GM12878 (cell line): ENCODE data around the gene MAPK1. TPM values are rescaled to one million over a fixed set of nuclear protein-coding genes. Genes with fewer than 3 reads are reported as not detected.

ENCODE experiments used
- BACH1 ChIP-seq: fragments of 450-650 bp; IDR thresholded peaks from 2 replicates; pipeline ENCODE4 v1.6.1; 2017; ENCODE audit warnings: mild to moderate bottlenecking, borderline replicate concordance
- CEBPZ ChIP-seq: fragments of 150-350 bp; IDR thresholded peaks from 2 replicates; pipeline ENCODE4 v1.6.1; 2016; ENCODE audit warnings: low read depth, low read length
- CTCF ChIP-seq, 3 experiments: IDR thresholded peaks in 2 of 3; conservative IDR thresholded peaks in 1 of 3; 2 replicates each; pipeline ENCODE4 v1.5.1; 2011; ENCODE audit warnings: low read depth in 3 of 3, low read length in 3 of 3, mild to moderate bottlenecking in 3 of 3, control low read depth in 2 of 3, moderate library complexity in 2 of 3, inconsistent platforms in 1 of 3, mixed read lengths in 1 of 3; ENCODE audit not compliant: control insufficient read depth in 2 of 3, insufficient read depth in 1 of 3; ENCODE audit errors: extremely low read depth in 1 of 3
- EZH2 ChIP-seq: IDR thresholded peaks from 2 replicates; pipeline ENCODE4 v1.6.1; 2012; ENCODE audit warnings: low read depth, mild to moderate bottlenecking, control low read depth, inconsistent platforms, low read length, borderline replicate concordance; ENCODE audit not compliant: control insufficient read depth
- HSF1 ChIP-seq: fragments of 150-350 bp; IDR thresholded peaks from 2 replicates; pipeline ENCODE4 v1.6.1; 2014; ENCODE audit warnings: mild to moderate bottlenecking, low read depth, low read length
- MEF2A ChIP-seq: IDR thresholded peaks from 2 replicates; pipeline ENCODE4 v1.6.1; 2011; ENCODE audit warnings: low read depth, mild to moderate bottlenecking, low read length, moderate library complexity; ENCODE audit not compliant: insufficient read depth
- NFXL1 ChIP-seq: fragments of 450-650 bp; IDR thresholded peaks from 2 replicates; pipeline ENCODE4 v1.6.1; 2017; ENCODE audit warnings: antibody characterized with exemption, mild to moderate bottlenecking, borderline replicate concordance
- NRF1 ChIP-seq: conservative IDR thresholded peaks from 2 replicates; pipeline ENCODE4 v1.6.1; 2011; ENCODE audit warnings: mild to moderate bottlenecking, low read depth, low read length, improper control_type of control experiment
- PAX8 ChIP-seq: fragments of 450-650 bp; IDR thresholded peaks from 2 replicates; pipeline ENCODE4 v1.6.1; 2017; ENCODE audit warnings: mild to moderate bottlenecking, moderate library complexity
- POLR2AphosphoS5 ChIP-seq: IDR thresholded peaks from 2 replicates; pipeline ENCODE4 v1.6.1; 2011; ENCODE audit warnings: mild to moderate bottlenecking, low read length, inconsistent platforms
- RB1 ChIP-seq: fragments of 450-650 bp; formaldehyde crosslinking; IDR thresholded peaks from 2 replicates; pipeline ENCODE4 v1.6.1; 2017; ENCODE audit warnings: mild to moderate bottlenecking, borderline replicate concordance
- RBBP5 ChIP-seq: fragments of 200-600 bp; sonication (generic); conservative IDR thresholded peaks from 2 replicates; pipeline ENCODE4 v1.6.1; 2016
- SMAD1 ChIP-seq: fragments of 450-650 bp; IDR thresholded peaks from 2 replicates; pipeline ENCODE4 v1.6.1; 2018; ENCODE audit warnings: mild to moderate bottlenecking, low read depth; ENCODE audit not compliant: partially characterized antibody
- TBL1XR1 ChIP-seq: IDR thresholded peaks from 2 replicates; pipeline ENCODE4 v1.6.1; 2012; ENCODE audit warnings: low read depth, low read length, improper control_type of control experiment
- TCF7 ChIP-seq: IDR thresholded peaks from 2 replicates; pipeline ENCODE4 v1.6.1; 2014; ENCODE audit warnings: antibody characterized with exemption, borderline replicate concordance
- ZNF274 ChIP-seq: IDR thresholded peaks from one replicate; pipeline ENCODE4 v1.8.0; 2011; ENCODE audit not compliant: insufficient read length, insufficient read depth
- polyA plus RNA-seq, 11 experiments: library from polyadenylated mRNA; depleted of rRNA in 4 of 11; unstranded in 6 of 11; stranded (reverse) in 5 of 11; fragments of >200 nt; fragmentation: Nextera tagmentation in 4 of 11; fragmentation: Illumina TruSeq in 1 of 11; extraction: Ambion mirVana in 4 of 11; extraction: Trizol in 1 of 11; gene quantifications; 1 replicate in 1 of 11; 2 replicates in 10 of 11; pipeline versions ENCODE4 v1.2.1 to v1.2.3, GENCODE V29; 2011 to 2016; ENCODE audit warnings: inconsistent platforms in 2 of 11, missing spikeins in 2 of 11, low read depth in 1 of 11
- total RNA-seq, 4 experiments: library from RNA; depleted of rRNA in 3 of 4; stranded (reverse); fragments of >200 nt in 3 of 4; fragmentation: Illumina TruSeq in 1 of 4; extraction: Trizol in 1 of 4; gene quantifications; 2 replicates each; pipeline versions ENCODE4 v1.2.1 to v1.2.3, GENCODE V29; 2013 to 2021
- TF ChIP-seq, protein P1 (sequence below): IDR thresholded peaks from 2 replicates; pipeline ENCODE4 v1.6.1; 2012; ENCODE audit warnings: low read length, inconsistent platforms
- TF ChIP-seq, protein P2 (sequence below): fragments of 450-650 bp; IDR thresholded peaks from 2 replicates; pipeline ENCODE4 v1.6.1; 2017; ENCODE audit warnings: antibody characterized with exemption, mild to moderate bottlenecking, moderate library complexity

MAPK1 gene
- total and polyA plus RNA-seq, 10 of the 15 experiments (the other 5 are each of a cell fraction or from before 2014, with no cell fraction given) = 7.0 to 123 (median 58.4) TPM

DNA sequence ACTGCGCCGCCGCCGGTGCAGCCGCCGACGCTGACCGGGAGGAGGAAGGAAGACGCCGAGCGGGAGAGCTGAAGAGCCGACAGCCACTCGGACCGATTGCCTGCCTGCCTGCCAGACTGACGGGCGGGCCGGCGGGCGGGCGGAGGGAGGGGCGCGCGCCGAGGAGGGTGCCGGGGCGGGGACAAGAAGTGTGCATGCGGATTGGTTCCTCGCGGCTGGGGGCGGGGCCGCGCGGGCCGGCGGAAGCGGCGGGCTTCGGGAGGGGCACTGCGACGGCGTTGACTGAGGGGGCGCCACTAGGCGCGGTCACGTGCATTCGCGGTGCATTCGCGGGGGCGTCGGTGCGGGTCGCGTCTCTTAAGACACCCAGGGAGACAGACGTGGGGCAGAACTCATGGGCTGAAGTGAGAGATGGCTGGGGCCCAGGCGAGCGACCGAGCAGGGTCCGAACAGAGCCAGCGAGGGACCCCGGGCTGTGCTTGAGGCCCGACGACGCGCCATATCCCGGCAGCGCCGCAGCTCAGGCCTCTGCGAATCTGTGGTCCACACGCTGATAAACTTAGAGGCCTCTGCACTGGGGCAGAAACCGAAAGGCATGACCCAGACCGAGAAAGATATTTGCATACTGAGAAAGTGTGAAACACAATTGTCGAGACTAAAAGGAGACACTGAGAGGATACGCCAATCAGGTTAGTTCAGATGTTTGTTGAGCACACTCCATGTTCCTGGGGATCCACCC lies at the start of gene MAPK1 (continued):
- TF ChIP-seq CTCF (IDR thresholded peaks at IDR 0.05 in 2 of 3, conservative IDR thresholded peaks at IDR 0.05 in 1 of 3; ENCODE audit: control insufficient read depth in 2 of 3, extremely low read depth in 1 of 3, insufficient read depth in 1 of 3, low read depth in 3 of 3, low read length in 3 of 3) (peak in 2 of 3 experiments; percentile 16 to 20; a peak in 4 of 6 replicates), RBBP5 (peak; percentile 81; the same call in 1 of the 2 replicates), BACH1 (peak; percentile 67), CEBPZ (no peak), NRF1 (no peak), NFXL1 (no peak), HSF1 (no peak), SMAD1 (no peak), EZH2 (no peak), ZNF274 (no peak), TCF7 (no peak), RB1 (no peak), POLR2AphosphoS5 (peak; percentile 97), PAX8 (no peak), TBL1XR1 (peak; percentile 96), MEF2A (peak; percentile 58; the same call in 1 of the 2 replicates)
- TF ChIP-seq, protein P1, sequence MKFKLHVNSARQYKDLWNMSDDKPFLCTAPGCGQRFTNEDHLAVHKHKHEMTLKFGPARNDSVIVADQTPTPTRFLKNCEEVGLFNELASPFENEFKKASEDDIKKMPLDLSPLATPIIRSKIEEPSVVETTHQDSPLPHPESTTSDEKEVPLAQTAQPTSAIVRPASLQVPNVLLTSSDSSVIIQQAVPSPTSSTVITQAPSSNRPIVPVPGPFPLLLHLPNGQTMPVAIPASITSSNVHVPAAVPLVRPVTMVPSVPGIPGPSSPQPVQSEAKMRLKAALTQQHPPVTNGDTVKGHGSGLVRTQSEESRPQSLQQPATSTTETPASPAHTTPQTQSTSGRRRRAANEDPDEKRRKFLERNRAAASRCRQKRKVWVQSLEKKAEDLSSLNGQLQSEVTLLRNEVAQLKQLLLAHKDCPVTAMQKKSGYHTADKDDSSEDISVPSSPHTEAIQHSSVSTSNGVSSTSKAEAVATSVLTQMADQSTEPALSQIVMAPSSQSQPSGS = no peak; the same call in 1 of the 2 replicates
- TF ChIP-seq, protein P2, sequence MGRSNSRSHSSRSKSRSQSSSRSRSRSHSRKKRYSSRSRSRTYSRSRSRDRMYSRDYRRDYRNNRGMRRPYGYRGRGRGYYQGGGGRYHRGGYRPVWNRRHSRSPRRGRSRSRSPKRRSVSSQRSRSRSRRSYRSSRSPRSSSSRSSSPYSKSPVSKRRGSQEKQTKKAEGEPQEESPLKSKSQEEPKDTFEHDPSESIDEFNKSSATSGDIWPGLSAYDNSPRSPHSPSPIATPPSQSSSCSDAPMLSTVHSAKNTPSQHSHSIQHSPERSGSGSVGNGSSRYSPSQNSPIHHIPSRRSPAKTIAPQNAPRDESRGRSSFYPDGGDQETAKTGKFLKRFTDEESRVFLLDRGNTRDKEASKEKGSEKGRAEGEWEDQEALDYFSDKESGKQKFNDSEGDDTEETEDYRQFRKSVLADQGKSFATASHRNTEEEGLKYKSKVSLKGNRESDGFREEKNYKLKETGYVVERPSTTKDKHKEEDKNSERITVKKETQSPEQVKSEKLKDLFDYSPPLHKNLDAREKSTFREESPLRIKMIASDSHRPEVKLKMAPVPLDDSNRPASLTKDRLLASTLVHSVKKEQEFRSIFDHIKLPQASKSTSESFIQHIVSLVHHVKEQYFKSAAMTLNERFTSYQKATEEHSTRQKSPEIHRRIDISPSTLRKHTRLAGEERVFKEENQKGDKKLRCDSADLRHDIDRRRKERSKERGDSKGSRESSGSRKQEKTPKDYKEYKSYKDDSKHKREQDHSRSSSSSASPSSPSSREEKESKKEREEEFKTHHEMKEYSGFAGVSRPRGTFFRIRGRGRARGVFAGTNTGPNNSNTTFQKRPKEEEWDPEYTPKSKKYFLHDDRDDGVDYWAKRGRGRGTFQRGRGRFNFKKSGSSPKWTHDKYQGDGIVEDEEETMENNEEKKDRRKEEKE = no peak
